GM19395 (cell line): ENCODE measurements around the gene TGFBR3.

Source experiments
- ATAC-seq: cut with Tn5 transposase; IDR thresholded peaks from one replicate; pipeline ENCODE4 v1.9.1; 2021; ENCODE audit warnings: mild to moderate bottlenecking, moderate library complexity; ENCODE audit not compliant: unreplicated experiment

Gene TGFBR3

GRCh38 chr1:91741906-91742305 lies 144.0 kb downstream of the TGFBR3 start:
- ATAC-seq: no peak

- ATAC-seq: no peak
These were observed 144.7 kb downstream of the TGFBR3 start for GRCh38 chr1:91741301-91741700.

GRCh38 chr1:91737650-91738049 lies 148.3 kb downstream of the TGFBR3 start:
- ATAC-seq: no peak

- ATAC-seq: no peak
These were observed 149.0 kb downstream of the TGFBR3 start for GRCh38 chr1:91736715-91737615.

- ATAC-seq: no peak
These were observed 149.7 kb downstream of the TGFBR3 start for GRCh38 chr1:91736146-91736714.

- no peak for ATAC-seq
These were observed 150.6 kb downstream of the TGFBR3 start for GRCh38 chr1:91735266-91735845.

- ATAC-seq: no peak
These were observed 151.2 kb downstream of the TGFBR3 start for GRCh38 chr1:91734761-91735160.

GRCh38 chr1:91733108-91733710 lies 152.7 kb downstream of the TGFBR3 start:
- no peak for ATAC-seq

GRCh38 chr1:91732291-91733107 lies 153.5 kb downstream of the TGFBR3 start:
- no peak for ATAC-seq

GRCh38 chr1:91731815-91732214 lies 154.1 kb downstream of the TGFBR3 start:
- ATAC-seq: no peak

- no peak for ATAC-seq
These were observed 154.9 kb downstream of the TGFBR3 start for GRCh38 chr1:91730801-91731732.

GRCh38 chr1:91729621-91730358 lies 156.2 kb downstream of the TGFBR3 start:
- ATAC-seq: no peak

- ATAC-seq: no peak
These were observed 158.2 kb downstream of the TGFBR3 start for GRCh38 chr1:91727763-91728162.

- no peak for ATAC-seq
These were observed 159.8 kb downstream of the TGFBR3 start for GRCh38 chr1:91725989-91726721.

GRCh38 chr1:91725618-91725988 lies 160.3 kb downstream of the TGFBR3 start:
- no peak for ATAC-seq

- ATAC-seq: no peak
These were observed 161.3 kb downstream of the TGFBR3 start for GRCh38 chr1:91724644-91725043.

- ATAC-seq: no peak
These were observed 161.7 kb downstream of the TGFBR3 start for GRCh38 chr1:91724231-91724630.

- ATAC-seq: no peak
These were observed 165.9 kb downstream of the TGFBR3 start for GRCh38 chr1:91720044-91720443.
